HS-27A (cell line): ENCODE data around the gene PITPNC1.
"Not testable (repeated sequence)": the region's sequence is repeated elsewhere in the genome, so short reads cannot be mapped to it uniquely, and the experiment has no call there.

Source experiments
- DNase-seq: peaks from one replicate; pipeline ENCODE4 v3.0.0-alpha.2; 2012; ENCODE audit warnings: low read depth, missing footprints

The PITPNC1 gene

DNA sequence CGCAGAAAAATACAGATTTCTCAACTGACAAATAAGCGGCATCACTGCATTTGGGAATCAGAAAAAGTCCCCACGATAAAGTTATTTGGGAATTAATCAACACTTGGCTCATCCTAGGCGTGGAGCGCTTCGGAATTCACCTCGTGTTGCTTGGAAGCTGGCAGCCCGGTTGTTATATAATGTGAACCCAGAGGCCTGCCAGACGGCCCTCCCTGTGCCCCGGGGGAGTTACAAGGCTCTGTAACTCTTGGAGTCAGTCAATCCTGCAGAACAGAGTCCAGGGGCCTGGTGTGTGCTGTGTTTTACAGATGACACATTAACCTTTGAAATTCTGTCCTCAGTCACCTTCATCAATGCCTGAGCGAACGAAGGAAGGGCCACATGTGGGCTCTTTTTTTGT lies 111.1 kb downstream of the PITPNC1 start:
- no peak for DNase-seq

DNA sequence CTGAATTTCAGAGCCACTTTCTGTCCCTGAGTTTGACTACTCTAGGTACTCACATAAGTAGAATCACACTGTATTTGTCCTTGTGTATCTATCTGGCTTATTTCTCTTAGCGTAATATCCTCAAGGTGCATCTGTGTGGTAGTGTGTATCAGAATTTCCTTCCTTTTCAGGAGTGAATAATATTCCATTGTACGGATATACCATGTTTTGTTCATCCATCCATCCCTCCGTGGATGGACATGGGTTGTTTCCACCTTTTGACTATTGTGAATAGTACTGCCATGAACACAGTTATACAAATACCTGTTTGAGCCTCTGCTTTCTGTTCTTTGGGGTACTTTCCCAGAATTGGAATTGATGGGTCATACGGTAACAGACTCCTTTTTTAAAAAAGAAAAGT lies 111.7 kb downstream of the PITPNC1 start:
- DNase-seq, result no peak

GRCh38 chr17:67489273-67489672 lies 112.2 kb downstream of the PITPNC1 start:
- DNase-seq, result no peak

GRCh38 chr17:67490471-67490870 lies 113.4 kb downstream of the PITPNC1 start:
- no peak for DNase-seq

GRCh38 chr17:67491009-67491680 lies 114.1 kb downstream of the PITPNC1 start:
- no peak for DNase-seq

GRCh38 chr17:67491681-67492024 lies 114.6 kb downstream of the PITPNC1 start:
- DNase-seq, result no peak

DNA sequence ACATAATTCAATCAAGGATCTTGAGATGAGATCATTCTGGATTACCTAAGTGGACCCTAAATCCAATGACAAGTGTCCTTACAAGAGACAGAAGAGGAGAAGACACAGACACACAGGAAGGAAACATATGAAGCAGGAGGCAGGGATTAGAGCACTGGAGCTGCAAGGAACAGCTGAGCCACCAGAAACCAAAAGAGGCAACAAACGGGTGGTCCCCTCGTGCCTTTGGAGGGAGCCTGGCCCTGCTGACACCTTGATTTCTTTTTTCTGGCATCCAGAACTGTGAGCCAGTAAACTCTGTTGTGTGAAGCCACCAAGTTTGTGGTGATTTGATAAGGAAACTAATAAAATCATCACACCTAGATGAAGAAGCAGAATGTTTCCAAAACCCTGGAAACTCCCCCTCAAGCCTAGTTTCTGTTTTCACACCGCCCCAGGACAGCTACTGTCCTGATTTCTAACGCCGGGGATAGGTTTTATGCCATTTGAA lies 115.2 kb downstream of the PITPNC1 start:
- no peak for DNase-seq

GRCh38 chr17:67492824-67493517 lies 115.9 kb downstream of the PITPNC1 start:
- no peak for DNase-seq

DNA sequence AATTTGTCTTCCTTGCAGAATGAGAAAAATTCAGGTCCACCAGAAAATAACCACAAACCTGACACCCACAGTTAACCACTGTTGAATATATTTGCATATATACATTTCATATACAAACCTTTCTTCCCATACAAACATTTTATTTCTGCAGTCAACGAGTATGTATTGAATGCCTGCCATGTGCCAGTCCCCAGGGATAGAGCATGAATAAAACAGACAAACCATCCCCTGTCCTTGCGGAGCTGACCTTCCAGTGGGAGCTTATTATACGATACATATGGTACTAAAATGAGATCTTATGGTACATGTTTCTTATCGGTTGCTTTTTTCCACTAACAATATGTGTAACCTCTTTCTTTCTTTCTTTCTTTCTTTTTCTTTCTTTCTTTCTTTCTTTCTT lies 116.7 kb downstream of the PITPNC1 start:
- no peak for DNase-seq

GRCh38 chr17:67495534-67495933 lies 118.5 kb downstream of the PITPNC1 start:
- not testable (repeated sequence) for DNase-seq

- no peak for DNase-seq
These were observed 119.2 kb downstream of the PITPNC1 start for GRCh38 chr17:67496286-67496685.

- DNase-seq, result no peak
These were observed 122.6 kb downstream of the PITPNC1 start for GRCh38 chr17:67499685-67500084.

DNA sequence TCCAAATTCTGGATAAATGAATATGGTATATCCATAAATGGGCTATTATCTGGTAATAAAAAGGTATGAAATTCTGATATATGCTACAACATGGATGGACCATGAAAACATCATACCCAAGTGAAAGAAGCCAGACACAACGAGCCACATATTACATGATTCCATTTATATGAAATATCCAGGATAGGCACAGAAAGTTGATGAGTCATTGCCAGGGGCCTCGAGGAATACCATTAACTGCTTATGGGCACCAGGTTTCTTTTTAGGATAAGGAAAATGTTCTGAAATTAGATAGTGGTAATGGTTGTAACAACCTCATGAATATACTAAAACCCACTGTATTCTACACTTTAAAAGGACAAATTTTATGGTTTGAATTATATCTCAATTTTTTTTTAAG lies 123.2 kb downstream of the PITPNC1 start:
- no peak for DNase-seq

DNA sequence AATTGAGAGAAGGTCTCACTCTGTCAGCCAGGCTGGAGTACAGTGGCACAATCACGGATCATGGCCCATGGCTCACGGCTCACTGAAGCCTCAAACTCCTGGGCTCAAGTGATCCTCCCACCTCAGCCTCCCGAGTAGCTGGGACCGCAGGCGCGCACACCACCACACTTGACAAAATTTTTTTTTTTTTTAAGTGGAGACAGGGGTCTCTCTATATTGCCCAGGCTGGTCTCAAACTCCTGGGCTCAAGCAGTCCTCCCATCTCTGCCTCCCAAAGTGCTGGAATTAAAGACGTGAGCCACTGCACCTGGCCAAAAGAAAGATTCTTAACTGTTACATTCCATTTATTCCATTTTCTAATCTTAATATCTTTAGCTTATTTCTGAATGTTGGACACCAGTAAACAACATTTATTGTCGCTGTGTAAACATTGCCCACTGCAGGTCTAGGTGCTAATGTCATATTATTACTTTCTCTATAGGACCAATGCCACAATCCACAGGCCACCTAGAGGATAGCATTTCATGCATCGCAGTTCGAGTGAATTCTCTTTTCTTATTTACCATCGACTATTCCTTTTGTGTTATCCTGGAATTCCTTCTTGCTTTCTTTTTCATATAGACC lies 123.7 kb downstream of the PITPNC1 start:
- DNase-seq, result no peak

GRCh38 chr17:67502151-67502550 lies 125.1 kb downstream of the PITPNC1 start:
- DNase-seq, result no peak

- no peak for DNase-seq
These were observed 126.1 kb downstream of the PITPNC1 start for GRCh38 chr17:67503184-67503583.

DNA sequence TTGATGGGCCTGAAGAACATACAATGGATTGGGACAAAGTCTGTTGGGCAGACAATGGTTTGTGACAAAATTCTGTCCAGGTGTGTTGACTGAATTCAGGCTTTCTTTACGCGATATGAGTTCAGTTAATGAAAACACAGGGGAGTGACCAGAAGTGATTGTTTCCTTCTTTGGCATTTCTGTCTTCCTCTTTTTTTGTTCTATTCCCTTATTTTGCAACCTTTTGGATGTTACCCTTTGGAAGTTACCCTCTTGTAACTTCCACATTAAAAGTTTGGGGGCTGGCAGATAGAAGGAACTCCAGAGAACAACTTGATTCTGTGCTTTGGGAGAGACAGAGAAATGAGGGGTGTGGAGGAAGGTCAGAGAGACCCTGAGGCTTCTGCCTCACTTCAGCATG lies 126.7 kb downstream of the PITPNC1 start:
- no peak for DNase-seq

DNA sequence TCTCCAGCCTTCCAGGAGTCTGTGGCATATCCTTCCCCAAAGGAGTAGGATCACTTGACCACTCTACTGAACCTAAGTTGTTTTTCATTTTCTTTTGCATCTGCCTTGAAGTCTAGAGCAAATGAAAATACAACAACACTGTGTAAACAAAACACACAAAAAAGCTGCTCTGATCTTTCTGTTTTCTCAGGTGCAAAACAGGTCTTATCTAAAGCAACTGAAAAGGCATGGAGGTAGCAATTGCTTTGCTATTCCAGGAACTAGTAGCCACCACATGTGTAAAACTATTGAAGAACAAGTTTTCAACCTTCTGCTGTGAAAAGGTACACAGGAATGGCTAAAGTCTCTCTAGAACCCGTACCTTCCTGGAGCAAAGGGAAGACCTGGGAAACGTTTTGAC lies 127.1 kb downstream of the PITPNC1 start:
- DNase-seq, result no peak

DNA sequence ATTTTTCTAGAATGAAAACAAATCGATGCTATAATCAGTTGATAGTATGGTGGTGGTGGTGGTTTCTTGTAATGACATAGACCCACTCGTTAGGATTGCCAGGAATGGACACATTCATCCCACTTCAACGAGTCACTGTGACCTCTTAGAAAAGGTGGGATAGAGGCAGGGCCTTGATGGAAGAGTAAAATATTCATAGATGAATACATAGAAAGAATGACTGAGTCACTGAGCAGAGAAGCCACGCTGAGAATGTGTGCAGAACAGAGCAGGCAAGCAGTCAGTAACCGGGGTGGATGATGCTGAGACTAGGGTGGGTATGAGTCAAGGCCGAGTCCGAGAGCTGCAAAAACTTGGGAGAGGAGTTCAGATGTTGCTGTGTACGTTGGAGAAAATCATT lies 129.9 kb downstream of the PITPNC1 start:
- DNase-seq, result no peak

DNA sequence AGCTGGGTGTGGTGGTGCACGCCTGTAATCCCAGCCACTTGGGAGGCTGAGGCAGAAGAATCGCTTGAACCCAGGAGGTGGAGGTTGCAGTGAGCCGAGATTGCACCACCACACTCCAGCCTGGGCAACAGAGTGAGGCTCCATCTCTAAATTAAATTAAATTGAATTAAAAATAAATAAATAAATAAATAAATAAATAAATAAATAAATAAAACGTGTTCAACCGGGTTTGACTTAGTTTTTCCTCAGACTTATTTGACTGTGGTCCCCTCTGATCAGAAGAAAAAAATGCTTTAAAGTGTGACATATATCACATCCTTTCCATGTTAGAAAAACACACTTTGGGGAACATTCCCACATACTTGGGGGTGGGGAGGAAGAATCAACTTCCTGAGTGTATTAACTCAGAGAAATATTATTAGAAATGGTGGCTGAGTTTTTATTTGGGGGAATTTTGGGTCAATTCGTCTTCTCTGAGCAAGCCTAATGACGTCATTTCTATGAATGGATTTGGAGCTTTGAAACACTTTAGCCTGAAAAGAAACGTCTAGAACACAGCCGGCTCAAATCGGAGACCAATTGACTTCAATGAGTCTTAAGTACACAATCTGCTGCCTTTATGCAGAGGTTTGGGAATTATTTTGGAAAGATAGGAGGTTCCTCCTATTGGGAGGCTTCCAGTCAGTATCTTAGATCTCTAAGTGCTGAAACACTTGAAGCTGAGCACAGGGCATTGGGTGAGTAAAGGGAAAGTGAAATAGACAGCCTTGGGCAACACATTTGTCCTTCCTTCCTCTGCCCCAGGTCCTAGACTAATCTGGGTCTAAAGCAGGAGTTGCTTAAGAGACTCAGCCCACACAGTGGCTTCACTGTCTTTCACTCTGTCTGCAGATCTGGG lies 132.6 kb downstream of the PITPNC1 start:
- DNase-seq, result no peak

DNA sequence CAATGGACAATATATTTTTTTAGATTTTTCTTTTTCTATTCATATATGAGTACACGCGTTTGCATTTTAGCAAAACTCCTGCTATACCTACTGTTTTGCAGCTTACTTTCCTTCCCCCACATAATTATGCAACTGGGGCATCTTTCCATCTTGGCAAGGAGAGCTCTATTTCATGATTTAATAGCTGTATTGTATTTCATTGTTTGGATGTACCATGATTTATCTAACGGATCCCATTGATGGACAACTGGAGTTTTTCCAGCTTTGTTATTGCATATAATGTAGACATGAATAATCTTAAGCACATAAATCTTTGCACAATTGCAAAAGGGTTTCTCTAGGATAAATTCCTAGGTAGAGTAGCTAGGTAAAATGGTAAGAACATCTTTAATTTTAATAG lies 133.9 kb downstream of the PITPNC1 start:
- no peak for DNase-seq

GRCh38 chr17:67511804-67512203 lies 134.7 kb downstream of the PITPNC1 start:
- no peak for DNase-seq
